OCI-LY3 (cell line): ENCODE data around the gene CCDC3.

ENCODE experiments used
- H2AFZ ChIP-seq: fragments of 200-600, 300-600 bp; shearing (Covaris generic); 2 replicates; pipeline ENCODE4 v1.6.0; 2014; ENCODE audit warnings: antibody characterized with exemption, low read depth, low read length
- H3K27ac ChIP-seq: fragments of 200-600, 300-600 bp; sonication (generic); 2 replicates; pipeline ENCODE4 v1.5.1; 2014; ENCODE audit warnings: mild to moderate bottlenecking, low read length, moderate library complexity, mixed read lengths
- H3K27me3 ChIP-seq: fragments of 200-600, 300-600 bp; sonication (generic); 2 replicates; pipeline ENCODE4 v1.6.1; 2014; ENCODE audit warnings: low read depth, low read length, mixed read lengths
- H3K36me3 ChIP-seq: fragments of 200-600, 300-600 bp; sonication (generic); replicated peaks from 2 replicates; pipeline ENCODE3; 2014; ENCODE audit warnings: low read depth, low read length, mixed read lengths
- H3K4me1 ChIP-seq: fragments of 300-600, 200-600 bp; sonication (generic); 2 replicates; pipeline ENCODE4 v1.6.1; 2014; ENCODE audit warnings: low read length, mixed read lengths
- H3K4me2 ChIP-seq: fragments of 200-600, 300-600 bp; sonication (generic); 2 replicates; pipeline ENCODE4 v1.6.1; 2014; ENCODE audit warnings: low read length, mixed read lengths
- H3K4me3 ChIP-seq: fragments of 300-600, 200-600 bp; sonication (generic); 2 replicates; pipeline ENCODE4 v1.5.1; 2014; ENCODE audit warnings: antibody characterized with exemption, mild to moderate bottlenecking, low read length, moderate library complexity
- H3K79me2 ChIP-seq: fragments of 300-600, 200-600 bp; shearing (Covaris generic); 2 replicates; pipeline ENCODE4 v1.6.1; 2014; ENCODE audit warnings: mild to moderate bottlenecking, low read length, mixed read lengths
- H3K9ac ChIP-seq: fragments of 300-600, 200-600 bp; shearing (Covaris generic); 2 replicates; pipeline ENCODE4 v1.6.0; 2014; ENCODE audit warnings: mild to moderate bottlenecking, low read length, moderate library complexity
- H3K9me3 ChIP-seq: fragments of 200-600, 300-600 bp; shearing (Covaris generic); 2 replicates; pipeline ENCODE4 v1.6.1; 2014; ENCODE audit warnings: low read length, mixed read lengths; ENCODE audit not compliant: insufficient read depth
- H4K20me1 ChIP-seq: fragments of 200-600, 300-600 bp; sonication (generic); 2 replicates; pipeline ENCODE4 v1.6.1; 2016; ENCODE audit warnings: low read length, mixed read lengths; ENCODE audit not compliant: insufficient read depth
- CTCF ChIP-seq: fragments of 200-600, 300-600 bp; sonication (generic); IDR thresholded peaks from 2 replicates; pipeline ENCODE4 v1.5.1; 2014; ENCODE audit warnings: antibody characterized with exemption, low read length, low read depth
- EZH2phosphoT487 ChIP-seq: fragments of 200-600 bp; shearing (Covaris generic); IDR thresholded peaks from 2 replicates; pipeline ENCODE4 v1.6.1; 2018; ENCODE audit warnings: antibody characterized with exemption, mixed run types, low read depth

CCDC3 gene

GRCh38 chr10:12965571-12965970 lies 35.9 kb downstream of the CCDC3 start:
- Histone ChIP-seq H2AFZ (no peak overlapping the region), H3K79me2 (no peaks in the 10 kb centered on the region), H3K4me1 (no peaks in the 10 kb centered on the region), H3K27ac (no peak overlapping the region), H4K20me1 (no peaks in the 10 kb centered on the region), H3K36me3 (no peaks in the 10 kb centered on the region), H3K9me3 (no peaks in the 10 kb centered on the region), H3K9ac (no peak overlapping the region), H3K4me2 (no peak overlapping the region), H3K4me3 (no peak overlapping the region), H3K27me3 (0 out of 2 replicates have a peak, but pooled peaks cover 2% of the 10 kb centered on the region)
- no peak for TF ChIP-seq CTCF
- no peak for TF ChIP-seq EZH2phosphoT487

- no peak overlapping the region for H3K27ac ChIP-seq
- no peaks in the 10 kb centered on the region for H3K9me3 ChIP-seq
- H3K36me3 ChIP-seq: no peaks in the 10 kb centered on the region
- no peak overlapping the region for H2AFZ ChIP-seq
- TF ChIP-seq EZH2phosphoT487: no peak
- H3K4me2 ChIP-seq: no peak overlapping the region
- H3K9ac ChIP-seq: no peak overlapping the region
- H3K4me1 ChIP-seq: no peaks in the 10 kb centered on the region
- H3K4me3 ChIP-seq: no peak overlapping the region
- H3K27me3 ChIP-seq: 0 out of 2 replicates have a peak, but pooled peaks cover 2% of the 10 kb centered on the region
- no peaks in the 10 kb centered on the region for H4K20me1 ChIP-seq
- no peaks in the 10 kb centered on the region for H3K79me2 ChIP-seq
Measured at GRCh38 chr10:12962556-12962955, 39.0 kb downstream of the CCDC3 start.

DNA sequence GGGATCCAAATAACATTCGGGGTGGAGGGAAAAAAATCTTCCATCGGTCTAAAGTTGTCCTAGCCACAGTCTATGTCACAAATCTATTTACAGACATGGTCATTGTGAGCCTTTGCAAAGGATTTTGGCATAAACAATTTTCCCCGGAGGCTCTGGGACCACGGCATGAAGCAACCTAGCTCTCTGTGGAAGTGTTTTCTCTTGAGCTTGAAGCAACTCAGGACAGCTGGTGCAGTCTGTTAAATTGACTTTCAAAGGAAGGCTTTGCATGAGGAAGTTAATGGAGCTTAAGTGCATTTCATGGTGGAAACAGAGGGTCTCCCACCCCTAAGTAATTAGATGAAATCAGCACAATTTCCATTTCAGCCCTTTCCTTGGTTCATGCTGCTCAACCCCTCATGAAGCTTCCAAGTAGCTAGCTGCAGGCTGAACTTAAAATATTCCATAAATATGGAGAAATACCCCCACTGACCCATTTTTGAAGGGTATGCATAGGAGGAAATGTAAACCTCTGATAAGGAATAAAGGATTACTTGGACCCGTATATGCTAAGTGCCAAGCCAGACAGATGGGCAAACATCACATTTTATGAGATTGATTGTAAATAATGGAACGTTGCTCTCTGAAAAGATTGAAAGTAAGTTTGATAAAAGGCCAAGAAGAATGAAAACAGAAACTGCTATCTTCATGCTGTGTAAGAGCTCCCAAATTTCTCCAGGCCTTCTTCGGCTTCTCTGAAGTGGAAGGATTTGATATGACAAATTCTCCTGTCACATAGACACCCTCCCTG lies 39.9 kb downstream of the CCDC3 start:
- Histone ChIP-seq H3K36me3 (no peaks in the 10 kb centered on the region), H3K4me2 (no peak overlapping the region), H3K27ac (no peak overlapping the region), H4K20me1 (no peaks in the 10 kb centered on the region), H3K9ac (no peak overlapping the region), H3K4me1 (no peaks in the 10 kb centered on the region), H2AFZ (no peak overlapping the region), H3K9me3 (no peaks in the 10 kb centered on the region), H3K79me2 (no peaks in the 10 kb centered on the region), H3K4me3 (no peak overlapping the region), H3K27me3 (0 out of 2 replicates have a peak, but pooled peaks cover 2% of the 10 kb centered on the region)
- TF ChIP-seq CTCF (no peak), EZH2phosphoT487 (no peak)

GRCh38 chr10:12960941-12961340 lies 40.6 kb downstream of the CCDC3 start:
- TF ChIP-seq CTCF (no peak), EZH2phosphoT487 (no peak)
- Histone ChIP-seq H3K4me3 (no peak overlapping the region), H2AFZ (no peak overlapping the region), H3K27me3 (0 out of 2 replicates have a peak, but pooled peaks cover 2% of the 10 kb centered on the region), H3K79me2 (no peaks in the 10 kb centered on the region), H3K27ac (no peak overlapping the region), H3K36me3 (no peaks in the 10 kb centered on the region), H3K9me3 (no peaks in the 10 kb centered on the region), H3K4me2 (no peak overlapping the region), H4K20me1 (no peaks in the 10 kb centered on the region), H3K9ac (no peak overlapping the region), H3K4me1 (no peaks in the 10 kb centered on the region)
